ENCODE measurements around the gene KLHL2.
"Not testable (repeated sequence)": the region's sequence is repeated elsewhere in the genome, so short reads cannot be mapped to it uniquely, and the experiment has no call there.

KLHL2 gene

DNA sequence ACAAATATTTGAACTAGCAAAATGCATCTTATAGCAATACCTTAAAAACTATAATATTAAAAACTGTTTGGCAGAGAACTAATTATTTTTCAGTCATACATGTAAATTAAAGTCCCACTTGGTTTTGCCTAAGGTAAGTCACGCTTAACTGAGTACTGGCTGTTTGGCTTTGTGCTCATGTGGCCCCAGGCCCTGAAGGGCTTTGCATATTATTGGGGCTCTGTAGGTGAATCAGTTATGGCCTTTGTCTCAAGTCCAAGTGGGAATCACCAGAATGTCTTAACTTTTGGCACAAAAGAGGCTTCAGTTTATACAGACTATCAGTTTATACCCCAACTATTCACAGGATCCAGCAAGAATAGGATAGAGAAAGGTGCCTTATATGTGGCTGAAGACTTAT lies 29.5 kb downstream of the KLHL2 start:
- DNase-seq = not testable (repeated sequence)

DNA sequence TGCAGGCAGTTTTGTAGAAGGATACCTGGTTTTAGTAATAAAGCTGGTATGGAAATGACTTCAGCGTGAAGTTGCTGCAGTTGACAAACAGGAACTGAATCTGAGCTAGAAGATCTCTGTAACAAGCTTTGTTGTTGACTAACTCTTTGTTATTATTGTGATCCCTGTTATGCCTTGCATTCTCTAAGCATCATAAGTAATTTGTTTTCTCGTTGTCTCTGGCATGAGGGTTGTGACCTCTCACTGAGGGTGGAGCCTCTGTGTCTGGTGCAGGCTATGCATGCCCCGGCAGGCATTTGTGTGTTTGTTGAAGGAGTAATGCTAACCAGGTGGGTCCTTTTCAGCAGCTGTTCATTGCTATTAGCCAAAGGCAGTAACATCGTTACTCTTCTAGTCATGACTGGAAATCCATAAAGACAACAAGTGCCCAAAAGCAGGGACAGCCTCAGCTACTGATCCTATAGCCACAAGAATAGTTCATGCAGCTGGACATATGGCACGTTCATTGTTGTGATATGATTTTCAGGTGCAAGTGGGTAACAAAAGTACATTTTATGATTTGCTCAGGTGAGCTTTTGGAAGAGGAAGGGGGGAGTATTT lies 30.8 kb downstream of the KLHL2 start:
- DNase-seq = peak; percentile 75

DNA sequence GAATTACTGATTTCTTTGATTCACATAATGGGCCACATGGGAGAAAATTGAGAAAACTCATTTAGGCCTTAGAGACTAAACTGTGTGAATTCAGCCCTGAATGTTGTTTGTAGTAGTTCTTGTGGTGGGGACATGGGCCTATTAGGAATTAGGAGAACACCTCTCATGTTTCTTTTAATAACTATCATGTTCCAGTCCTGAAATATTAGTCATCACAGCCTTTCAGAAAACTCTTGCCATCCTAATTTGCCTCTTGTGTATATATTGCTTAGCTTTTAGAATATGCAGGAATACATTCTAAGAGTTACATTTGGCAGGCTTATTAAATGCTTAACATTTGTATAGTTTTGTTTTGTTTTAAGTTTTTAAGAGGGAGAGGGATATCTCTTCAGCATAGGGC lies 33.4 kb downstream of the KLHL2 start:
- not testable (repeated sequence) for DNase-seq

DNA sequence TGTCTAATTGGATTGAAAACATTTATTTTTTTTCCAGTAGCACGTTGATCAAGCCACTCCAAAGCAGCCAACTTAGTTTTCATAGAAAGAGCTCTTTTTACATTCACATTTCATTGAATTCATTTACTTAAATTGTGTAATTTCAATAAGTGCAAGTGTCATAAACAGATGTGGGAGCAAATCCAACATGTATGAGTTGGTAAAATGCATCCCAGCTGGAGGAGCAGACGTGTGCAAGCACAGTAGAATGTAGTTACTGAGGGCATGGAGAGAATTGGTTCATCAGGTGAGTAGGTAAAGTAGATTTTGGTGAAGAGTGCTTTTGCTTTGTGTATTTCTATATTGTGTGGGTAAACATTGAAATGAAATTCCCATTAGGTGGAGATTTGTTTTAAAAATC lies 36.8 kb downstream of the KLHL2 start:
- not testable (repeated sequence) for DNase-seq

DNA sequence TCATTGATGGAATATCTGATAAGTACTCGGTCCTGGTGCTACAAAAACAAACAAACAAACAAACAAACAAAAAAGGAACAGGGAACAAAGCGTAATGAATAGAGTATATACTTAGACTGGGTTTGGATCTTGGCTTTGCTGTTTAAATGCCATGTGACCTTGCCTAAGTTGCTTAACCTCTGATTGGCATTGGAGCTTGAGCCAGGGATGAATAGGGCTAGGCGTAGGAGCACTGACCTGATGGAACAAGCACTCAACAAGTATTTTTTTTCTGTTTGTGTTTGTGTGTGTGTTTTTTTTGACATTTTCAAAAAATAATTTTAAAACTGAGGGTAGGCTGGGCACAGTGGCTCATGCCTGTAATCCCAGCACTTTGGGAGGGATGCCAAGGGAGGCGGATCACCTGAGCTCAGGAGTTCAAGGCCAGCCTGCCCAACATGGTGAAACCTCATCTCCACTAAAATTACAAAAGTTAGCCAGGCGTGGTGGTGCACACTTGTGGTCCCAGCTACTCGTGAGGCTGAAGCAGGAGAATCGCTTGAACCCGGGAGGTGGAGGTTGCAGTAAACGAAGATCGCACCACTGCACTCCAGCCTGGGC lies 37.3 kb downstream of the KLHL2 start:
- DNase-seq = not testable (repeated sequence)

DNA sequence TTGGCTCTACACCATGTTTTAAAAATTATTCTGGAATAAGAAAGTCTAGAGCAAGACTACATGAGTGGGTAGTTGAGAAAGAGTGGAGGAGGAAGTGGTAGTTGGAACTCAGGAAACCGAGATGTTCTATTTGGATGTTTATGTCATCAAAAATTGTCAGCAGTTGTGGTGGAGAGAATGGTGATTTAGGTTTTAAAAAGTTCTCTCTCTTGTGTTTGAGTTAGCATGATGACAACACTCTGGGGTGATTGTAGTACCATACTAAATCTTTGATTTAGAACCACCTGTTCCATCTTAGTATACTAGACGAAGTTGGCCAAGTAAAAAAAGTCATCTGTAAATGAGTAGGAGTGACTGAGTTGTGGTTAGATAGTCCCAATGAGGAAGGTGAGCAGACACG lies 40.7 kb downstream of the KLHL2 start:
- DNase-seq = no peak

DNA sequence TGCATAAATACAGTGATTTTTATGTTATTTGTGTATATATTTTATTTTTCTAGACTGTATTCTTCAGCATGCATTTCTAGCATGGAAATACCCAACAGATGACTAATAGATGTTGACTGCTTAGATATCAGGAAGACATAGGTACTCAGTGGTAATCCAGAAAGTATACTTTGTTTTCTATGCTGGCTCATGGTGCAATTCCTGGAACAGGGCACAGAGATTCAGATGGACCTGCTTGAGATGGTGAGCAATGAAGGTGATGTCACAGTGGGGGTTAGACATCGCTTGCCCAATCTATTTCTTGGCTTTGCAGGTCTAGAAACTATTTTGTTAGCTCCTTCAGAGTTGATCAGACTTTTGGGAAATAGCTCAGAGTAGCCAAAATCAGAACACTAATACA lies 41.5 kb downstream of the KLHL2 start:
- DNase-seq = not testable (repeated sequence)

DNA sequence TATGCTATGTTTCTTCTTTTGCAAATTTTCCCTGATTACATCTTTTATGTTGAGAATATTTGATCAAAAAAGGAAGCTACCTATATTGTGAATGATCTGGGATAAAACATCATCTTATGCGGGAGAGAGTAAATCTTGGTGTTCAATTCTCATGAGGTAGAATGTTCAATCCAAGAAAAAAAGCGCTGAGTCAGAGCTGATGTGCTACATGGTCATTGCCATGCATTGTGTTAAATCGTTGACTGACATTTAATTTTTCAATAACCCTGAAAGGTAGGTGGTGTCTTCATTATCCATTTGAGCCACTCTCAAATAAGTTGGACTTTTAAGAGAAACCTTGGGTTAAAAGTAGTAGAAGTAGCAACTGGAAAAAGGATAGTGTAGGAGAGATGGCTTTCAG lies 47.4 kb downstream of the KLHL2 start:
- not testable (repeated sequence) for DNase-seq

DNA sequence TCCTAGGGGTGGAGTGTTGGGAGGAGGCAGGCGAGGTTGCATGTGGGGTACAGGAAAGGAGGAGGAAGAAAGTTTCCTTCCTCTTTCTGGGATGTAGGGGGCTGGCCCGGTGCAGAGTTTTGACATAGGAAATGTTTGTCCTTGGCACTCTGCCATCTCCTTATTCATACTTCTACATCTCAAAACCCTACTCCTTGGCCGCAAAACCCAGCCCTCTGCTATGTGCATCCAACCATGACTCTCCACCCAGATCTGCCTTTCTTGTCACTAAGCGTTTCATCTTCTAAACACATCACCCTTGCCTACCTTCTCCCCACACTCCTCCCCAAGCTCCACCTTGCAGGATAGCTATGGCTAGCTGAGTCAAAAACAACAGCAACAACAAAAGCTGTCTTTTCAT lies 48.1 kb downstream of the KLHL2 start:
- DNase-seq = not testable (repeated sequence)

DNA sequence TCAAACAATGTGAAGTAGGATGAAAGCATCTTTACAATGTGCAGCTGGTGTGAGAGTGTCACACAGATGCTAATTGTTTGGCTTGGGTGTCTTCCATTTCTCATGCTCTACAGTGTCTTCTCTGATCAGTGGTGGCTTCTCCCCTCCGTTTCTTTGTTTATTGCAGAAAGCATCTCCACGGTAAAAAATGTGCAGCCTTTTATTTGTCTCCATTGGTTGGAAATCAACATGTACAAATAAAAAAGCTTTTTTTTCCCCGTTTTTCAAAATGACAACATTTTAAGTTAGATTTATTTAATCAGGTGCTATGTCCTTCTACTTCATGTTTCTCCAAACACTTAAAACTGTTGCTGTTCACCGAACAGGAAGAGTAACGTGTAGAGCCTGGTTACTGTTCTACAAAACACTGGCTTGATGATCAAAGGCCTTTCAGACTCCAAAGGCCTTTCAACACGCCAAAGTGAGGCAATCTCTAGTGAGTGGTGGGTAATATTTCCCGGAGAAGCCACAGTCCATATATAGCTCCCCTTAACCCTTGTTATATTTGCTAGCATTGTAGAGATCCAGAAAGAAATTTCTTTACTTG lies 48.8 kb downstream of the KLHL2 start:
- DNase-seq = not testable (repeated sequence)

DNA sequence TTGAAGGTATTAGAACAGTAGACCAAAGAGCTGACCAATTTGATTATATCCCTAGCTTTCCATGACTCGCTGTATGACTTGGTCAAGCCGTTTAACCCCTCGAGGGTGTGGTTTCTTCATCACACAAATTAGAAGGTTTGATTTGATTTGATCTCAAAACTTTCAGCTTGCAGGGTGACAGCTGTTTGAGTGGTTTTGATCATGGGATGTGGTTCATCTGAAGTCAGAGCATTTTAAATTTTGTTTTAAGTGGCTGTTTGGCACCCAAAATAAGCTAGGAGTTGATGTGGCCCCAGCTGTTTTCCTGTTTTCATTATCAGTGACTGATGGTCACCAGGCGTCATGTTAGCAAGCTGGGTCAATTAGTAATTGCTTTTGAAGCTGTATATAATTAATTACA lies 52.4 kb downstream of the KLHL2 start:
- DNase-seq = not testable (repeated sequence)

DNA sequence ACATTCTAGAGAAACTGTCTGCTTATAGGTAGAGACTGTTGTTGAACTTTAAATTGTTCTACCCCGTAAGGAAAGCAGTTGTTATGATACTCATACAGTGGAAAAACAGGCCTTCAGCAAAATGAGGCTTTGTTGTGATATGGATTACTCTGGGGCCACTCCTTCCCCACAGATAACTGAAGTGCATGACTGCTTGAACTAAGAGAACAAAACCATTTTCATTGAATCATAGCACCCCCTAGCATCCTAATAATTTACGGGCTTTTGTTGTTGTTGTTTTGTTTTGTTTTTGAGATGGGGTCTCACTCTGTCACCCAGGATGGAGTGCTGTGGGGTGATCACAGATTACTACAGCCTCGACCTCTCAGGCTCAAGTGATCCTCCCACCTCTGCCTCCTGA lies 54.9 kb downstream of the KLHL2 start:
- DNase-seq = not testable (repeated sequence)

DNA sequence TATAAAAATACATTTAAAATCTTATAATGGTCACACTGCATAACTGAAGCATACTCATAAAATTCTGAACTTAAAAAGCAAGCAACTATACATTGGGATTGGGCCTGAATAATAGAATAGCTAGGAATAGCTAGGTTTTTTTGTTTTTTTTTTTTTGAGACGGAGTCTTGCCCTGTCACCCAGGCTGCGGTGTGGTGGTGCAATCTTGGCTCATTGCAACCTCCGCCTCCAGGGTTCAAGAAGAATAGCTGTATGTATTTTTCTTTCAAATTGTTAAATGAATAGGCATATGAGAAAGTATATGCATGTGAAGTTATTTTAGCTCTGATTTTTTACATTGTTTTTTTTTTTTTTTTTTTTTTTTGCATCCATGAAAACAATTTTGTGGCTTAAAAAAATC lies 56.1 kb downstream of the KLHL2 start:
- DNase-seq = not testable (repeated sequence)

DNA sequence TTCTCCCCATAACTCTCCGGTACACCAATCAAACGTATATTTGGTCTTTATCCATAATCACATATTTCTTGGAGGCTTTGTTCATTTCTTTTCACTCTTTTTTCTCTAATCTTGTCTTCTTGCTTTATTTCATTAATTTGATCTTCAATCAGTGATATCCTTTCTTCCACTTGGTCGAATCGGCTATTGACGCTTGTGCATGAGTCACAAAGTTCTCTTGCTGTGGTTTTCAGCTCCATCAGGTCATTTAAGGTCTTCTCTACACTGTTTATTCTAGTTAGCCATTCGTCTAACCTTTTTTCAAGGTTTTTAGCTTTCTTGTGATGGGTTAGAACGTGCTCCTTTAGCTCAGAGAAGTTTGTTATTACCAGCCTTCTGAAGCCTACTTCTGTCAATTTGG lies 62.6 kb downstream of the KLHL2 start:
- not testable (repeated sequence) for DNase-seq

DNA sequence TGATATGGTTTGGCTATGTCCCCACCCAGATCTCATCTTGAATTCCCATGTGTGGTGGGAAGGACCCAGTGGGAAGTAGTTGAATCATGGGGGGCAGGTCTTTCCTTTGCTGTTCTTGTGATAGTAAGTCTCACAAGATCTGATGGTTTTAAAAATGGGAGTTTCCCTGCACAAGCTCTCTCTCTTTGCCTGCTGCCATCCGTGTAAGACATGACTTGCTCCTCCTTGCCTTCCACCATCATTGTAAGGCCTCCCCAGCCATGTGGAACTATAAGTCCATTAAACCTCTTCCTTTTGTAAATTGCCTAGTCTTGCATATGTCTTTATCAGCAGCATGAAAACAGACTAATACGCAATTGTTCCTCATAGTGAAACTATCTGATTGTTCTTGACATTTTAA lies 66.1 kb downstream of the KLHL2 start:
- not testable (repeated sequence) for DNase-seq

DNA sequence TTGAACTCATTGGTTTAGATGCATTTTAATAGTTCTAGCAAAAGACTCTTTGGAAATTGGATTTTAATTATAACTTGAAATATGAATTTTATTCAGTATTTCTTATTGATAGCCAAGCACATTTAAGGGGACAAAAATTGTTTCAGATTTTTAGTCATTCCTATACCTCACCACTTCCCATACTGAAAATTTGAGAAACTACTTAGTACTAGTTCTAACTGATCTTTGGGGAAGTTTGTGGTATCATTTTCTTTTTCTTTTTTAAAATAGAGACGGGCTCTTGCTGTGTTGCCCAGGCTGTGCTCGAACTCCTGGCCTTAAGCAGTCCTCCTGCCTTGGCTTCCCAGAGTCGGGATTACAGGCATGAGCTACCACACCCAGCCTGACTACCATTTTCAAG lies 68.0 kb downstream of the KLHL2 start:
- not testable (repeated sequence) for DNase-seq

DNA sequence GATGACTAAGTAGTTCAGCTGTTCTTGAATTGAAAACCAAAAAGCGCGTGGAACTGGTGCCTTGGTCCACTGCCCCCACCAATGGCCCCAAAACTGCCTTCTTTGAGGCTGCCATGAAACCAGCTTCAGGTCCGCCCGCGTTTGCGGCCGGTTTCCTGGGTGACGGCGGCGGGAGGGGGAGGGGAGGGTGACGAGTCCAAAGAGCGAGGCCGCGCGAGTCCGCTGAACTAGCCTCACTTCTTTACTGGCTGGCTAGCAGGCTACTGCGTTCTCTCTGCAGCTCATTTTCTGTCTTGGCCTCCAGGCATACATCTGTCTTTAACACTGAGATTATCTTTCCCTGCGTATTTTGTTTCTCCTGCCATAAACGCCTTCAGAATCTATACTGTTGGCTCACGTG lies 72.2 kb downstream of the KLHL2 start:
- DNase-seq = not testable (repeated sequence)

DNA sequence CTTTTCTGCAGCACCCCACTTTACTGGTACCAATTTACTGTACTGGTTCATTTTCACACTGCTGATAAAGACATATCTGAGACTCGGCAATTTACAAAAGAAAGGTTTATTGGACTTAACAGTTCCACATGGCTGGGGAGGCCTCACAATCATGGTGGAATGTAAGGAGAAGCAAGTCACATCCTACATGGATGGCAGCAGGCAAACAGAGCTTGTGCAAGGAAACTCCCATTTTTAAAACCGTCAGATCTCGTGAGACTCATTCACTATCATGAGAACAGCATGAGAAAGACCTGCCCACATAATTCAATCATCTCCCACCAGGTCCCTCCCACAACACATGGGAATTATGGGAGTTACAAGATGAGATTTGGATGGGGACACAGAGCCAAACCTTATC lies 77.3 kb downstream of the KLHL2 start:
- not testable (repeated sequence) for DNase-seq

DNA sequence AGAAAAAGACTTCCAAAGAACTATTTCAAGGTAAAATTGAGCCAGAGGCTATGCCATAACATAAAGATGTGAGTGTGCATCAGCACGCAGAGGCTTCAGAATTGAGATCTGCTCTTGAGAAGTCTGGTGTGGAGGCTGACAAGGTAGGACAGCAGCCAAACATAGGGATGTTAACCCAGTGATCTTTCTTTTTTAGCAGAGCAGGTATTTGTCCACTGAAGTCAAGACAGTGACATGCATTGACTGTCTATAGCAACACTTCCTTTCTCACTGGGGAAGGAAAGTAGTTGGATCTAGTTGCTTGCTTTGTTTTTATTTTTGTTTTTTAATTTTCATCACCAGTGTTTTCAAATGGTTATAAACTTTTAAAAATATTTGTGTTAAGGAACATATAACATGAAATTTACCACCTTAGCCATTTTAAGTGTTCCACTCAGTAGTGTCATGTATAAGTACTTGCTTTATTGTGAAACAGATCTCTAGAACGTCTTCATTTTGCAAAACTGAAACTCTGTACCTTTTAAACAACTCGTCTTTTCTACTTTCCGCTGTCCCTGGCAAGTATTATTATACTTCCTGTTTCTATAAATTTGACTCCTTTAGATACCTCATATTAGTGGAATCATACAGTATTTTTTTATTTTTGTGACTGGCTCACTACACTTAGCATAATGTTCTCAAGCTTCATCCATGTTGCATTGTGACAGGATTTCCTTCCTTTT lies 79.4 kb downstream of the KLHL2 start:
- DNase-seq = not testable (repeated sequence)

DNA sequence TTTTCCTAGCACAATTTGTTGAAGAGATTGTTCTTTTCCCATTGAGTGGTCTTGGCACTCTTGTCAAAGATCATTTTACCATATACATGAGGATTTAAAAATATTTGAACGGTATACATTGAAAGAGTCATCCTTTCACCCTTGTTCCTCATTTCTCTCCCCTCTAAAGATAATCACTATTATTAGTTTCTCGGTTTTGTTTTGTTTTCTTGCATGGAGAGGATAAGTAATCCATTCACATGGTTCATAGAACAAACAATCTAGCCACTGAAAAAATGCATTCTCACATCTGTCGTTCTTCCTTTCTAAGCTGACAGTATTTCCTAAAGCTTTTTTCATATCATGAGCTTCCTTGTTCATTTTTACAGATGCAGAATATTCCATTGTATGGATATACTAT lies 80.9 kb downstream of the KLHL2 start:
- DNase-seq = no peak

DNA sequence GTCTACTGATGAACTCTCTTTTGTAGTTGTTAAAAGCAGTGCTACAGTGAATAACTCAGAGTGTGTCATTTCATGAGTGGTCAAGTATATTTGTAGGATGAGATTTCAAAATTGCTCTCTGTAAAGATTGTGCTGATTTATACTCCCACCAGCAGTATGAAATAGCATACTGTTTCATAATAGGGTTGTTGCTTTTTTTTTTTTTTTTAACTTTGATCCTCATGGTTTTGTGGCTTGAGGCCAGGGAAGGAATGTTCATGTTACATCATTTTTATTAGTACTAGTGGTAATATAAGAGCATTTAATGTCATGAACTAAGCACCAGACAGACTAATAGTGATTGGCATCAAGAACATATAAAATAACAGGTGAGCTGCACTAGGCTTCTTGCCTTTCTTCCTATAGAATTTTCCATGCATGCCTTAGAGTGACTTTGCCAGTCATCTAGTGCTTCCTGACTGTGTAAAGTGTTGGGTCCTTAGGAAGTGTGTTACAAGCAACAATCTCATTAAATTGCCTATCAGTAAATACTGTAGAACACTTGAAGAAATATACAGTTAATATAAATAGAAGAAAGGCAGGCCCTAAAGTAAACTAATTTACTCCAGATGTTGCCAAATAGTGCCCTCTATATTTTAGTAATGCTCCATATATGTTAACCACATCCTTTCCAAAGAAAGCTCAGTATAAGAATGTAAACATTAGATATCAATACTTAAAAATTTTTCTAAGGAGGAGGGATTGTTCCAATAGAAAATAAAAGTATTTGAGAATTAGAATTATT lies 81.5 kb downstream of the KLHL2 start:
- no peak for DNase-seq

DNA sequence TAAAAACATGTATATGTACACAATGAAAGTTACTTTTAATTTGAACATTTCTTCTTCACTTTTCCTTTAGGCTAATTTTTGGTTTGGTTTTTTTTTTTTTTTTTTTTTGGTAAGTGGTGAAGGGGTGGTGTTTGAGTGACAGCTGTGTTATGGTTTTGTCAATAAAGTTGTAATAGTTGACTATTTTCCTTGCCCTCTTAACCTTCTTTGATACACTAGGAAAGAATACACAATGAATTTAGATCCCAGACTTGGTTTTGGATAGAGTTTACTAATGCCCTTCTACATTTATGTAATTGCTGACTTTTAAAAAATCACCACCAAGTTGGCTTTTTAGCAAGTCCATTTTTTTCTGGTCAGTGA lies 82.0 kb downstream of the KLHL2 start:
- DNase-seq = no peak

DNA sequence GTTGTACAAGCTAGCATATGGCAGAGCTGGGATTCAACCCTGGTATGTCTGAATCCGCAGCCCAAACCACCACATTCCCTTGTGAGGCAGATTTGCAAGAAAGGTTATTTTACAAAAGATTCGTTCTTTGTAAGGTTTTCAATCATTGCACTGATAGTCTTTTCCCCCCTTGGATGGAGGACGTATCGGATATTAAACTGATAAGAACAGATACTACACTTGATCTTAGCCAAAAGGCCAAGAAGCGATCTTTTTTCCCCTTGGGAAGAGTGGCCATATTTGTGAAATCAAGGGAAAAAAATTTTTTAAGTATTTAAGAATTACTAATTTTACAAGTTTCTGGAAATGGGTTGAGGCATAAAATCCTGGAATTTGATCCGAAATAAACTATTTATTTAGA lies 85.7 kb downstream of the KLHL2 start:
- DNase-seq = no peak

All from DMS153 (cell line).